HG02571 (cell line): ENCODE measurements around the gene POC1A.

Experiments
- ATAC-seq: cut with Tn5 transposase; IDR thresholded peaks from one replicate; pipeline ENCODE4 v1.9.1; 2021; ENCODE audit warnings: mild to moderate bottlenecking, moderate library complexity; ENCODE audit not compliant: unreplicated experiment

The POC1A gene

GRCh38 chr3:52088445-52089367 is 65.5 kb downstream of the POC1A start:
- no peak for ATAC-seq

- no peak for ATAC-seq
Observed at GRCh38 chr3:52087731-52088130, 66.5 kb downstream of the POC1A start.

- ATAC-seq: no peak
Observed at GRCh38 chr3:52086976-52087663, 67.1 kb downstream of the POC1A start.

GRCh38 chr3:52086461-52086860 is 67.8 kb downstream of the POC1A start:
- ATAC-seq: no peak

- no peak for ATAC-seq
Observed at GRCh38 chr3:52085681-52086282, 68.4 kb downstream of the POC1A start.

- ATAC-seq: no peak
Observed at GRCh38 chr3:52084954-52085680, 69.1 kb downstream of the POC1A start.

- no peak for ATAC-seq
Observed at GRCh38 chr3:52084216-52084945, 69.8 kb downstream of the POC1A start.

GRCh38 chr3:52083556-52084087 is 70.6 kb downstream of the POC1A start:
- ATAC-seq: no peak

GRCh38 chr3:52082951-52083350 is 71.3 kb downstream of the POC1A start:
- no peak for ATAC-seq

- ATAC-seq: no peak
Observed at GRCh38 chr3:52080830-52081719, 73.1 kb downstream of the POC1A start.

GRCh38 chr3:52079958-52080357 is 74.3 kb downstream of the POC1A start:
- no peak for ATAC-seq

GRCh38 chr3:52078781-52079560 is 75.3 kb downstream of the POC1A start:
- ATAC-seq: no peak

- ATAC-seq: no peak
Observed at GRCh38 chr3:52077925-52078324, 76.3 kb downstream of the POC1A start.

GRCh38 chr3:52076896-52077780 is 77.1 kb downstream of the POC1A start:
- ATAC-seq: no peak

GRCh38 chr3:52073490-52073889 is 80.7 kb downstream of the POC1A start:
- no peak for ATAC-seq

GRCh38 chr3:52072471-52072870 is 81.8 kb downstream of the POC1A start:
- ATAC-seq: no peak

- ATAC-seq: no peak
Observed at GRCh38 chr3:52072020-52072419, 82.2 kb downstream of the POC1A start.
